HEK293 (cell line): ENCODE results near the gene ATP8A2.

Experiments used
- CTCF ChIA-PET: fragments of 350-600 bp; formaldehyde crosslinking; extraction: SDS; loops from one replicate; lab custom pipeline; 2021; ENCODE audit warnings: antibody characterized with exemption; lab: Yijun Ruan, JAX
- POLR2A ChIA-PET: fragments of 300-600 bp; formaldehyde crosslinking; extraction: SDS; loops from one replicate; lab custom pipeline; 2020; ENCODE audit warnings: antibody characterized with exemption, inconsistent platforms; lab: Yijun Ruan, JAX
- H3K27ac ChIP-seq: fragments of 200-500 bp; sonication (Bioruptor generic); 2 replicates; pipeline ENCODE4 v1.5.1; 2014; ENCODE audit warnings: low read depth, low read length, control low read depth, inconsistent platforms; ENCODE audit errors: extremely low read depth
- H3K36me3 ChIP-seq, 2 experiments: fragments of 200-500 bp in 1 of 2; sonication (Bioruptor generic) in 1 of 2; 1 replicate in 1 of 2; 2 replicates in 1 of 2; pipeline ENCODE4 v1.5.1; 2014 to 2017; ENCODE audit warnings: inconsistent platforms in 2 of 2, low read length in 2 of 2; ENCODE audit not compliant: control insufficient read depth in 2 of 2, insufficient read depth in 1 of 2
- H3K4me1 ChIP-seq: fragments of 200-500 bp; sonication (Bioruptor generic); 2 replicates; pipeline ENCODE4 v1.5.1; 2014; ENCODE audit warnings: mild to moderate bottlenecking, low read length, inconsistent platforms; ENCODE audit not compliant: control insufficient read depth, insufficient read depth
- H3K4me3 ChIP-seq: 2 replicates; pipeline ENCODE4 v1.5.1; 2011; ENCODE audit warnings: low read depth, mild to moderate bottlenecking, control low read depth, low read length, moderate library complexity
- H3K9me3 ChIP-seq: fragments of 200-500 bp; sonication (Bioruptor generic); 2 replicates; pipeline ENCODE4 v1.5.1; 2014; ENCODE audit warnings: low read depth, low read length, inconsistent platforms; ENCODE audit not compliant: control insufficient read depth, insufficient read depth
- GLIS2 ChIP-seq: fragments of 450-650 bp; formaldehyde crosslinking; IDR thresholded peaks from 2 replicates; pipeline ENCODE4 v1.5.1; 2016; ENCODE audit warnings: missing biosample characterization, missing genetic modification characterization
- KLF1 ChIP-seq: fragments of 450-650 bp; formaldehyde crosslinking; IDR thresholded peaks from 2 replicates; pipeline ENCODE4 v1.5.1; 2016; ENCODE audit warnings: missing biosample characterization, missing genetic modification characterization
- MEIS1 ChIP-seq: sonication (generic); formaldehyde crosslinking; IDR thresholded peaks from 2 replicates; pipeline ENCODE4 v1.8.1; 2022; ENCODE audit warnings: missing genetic modification reagents, mild to moderate bottlenecking, borderline replicate concordance
- OSR2 ChIP-seq: fragments of 450-650 bp; formaldehyde crosslinking; IDR thresholded peaks from 2 replicates; pipeline ENCODE4 v1.5.1; 2016; ENCODE audit warnings: missing biosample characterization, missing genetic modification characterization
- SCRT2 ChIP-seq: fragments of 450-650 bp; formaldehyde crosslinking; IDR thresholded peaks from 2 replicates; pipeline ENCODE4 v1.5.1; 2016; ENCODE audit warnings: missing biosample characterization, missing genetic modification characterization
- ZFP41 ChIP-seq: fragments of 450-650 bp; formaldehyde crosslinking; IDR thresholded peaks from 2 replicates; pipeline ENCODE4 v1.5.1; 2016; ENCODE audit warnings: missing biosample characterization, missing genetic modification characterization, borderline replicate concordance
- ZNF148 ChIP-seq: fragments of 450-650 bp; formaldehyde crosslinking; IDR thresholded peaks from 2 replicates; pipeline ENCODE4 v1.5.0; 2017; ENCODE audit warnings: missing biosample characterization, missing genetic modification characterization, borderline replicate concordance
- ZNF202 ChIP-seq: fragments of 450-650 bp; formaldehyde crosslinking; IDR thresholded peaks from 2 replicates; pipeline ENCODE4 v1.5.1; 2016; ENCODE audit warnings: missing biosample characterization, missing genetic modification characterization, borderline replicate concordance
- ZNF221 ChIP-seq: fragments of 450-650 bp; formaldehyde crosslinking; IDR thresholded peaks from 2 replicates; pipeline ENCODE4 v1.5.1; 2017; ENCODE audit warnings: missing biosample characterization, missing genetic modification characterization, borderline replicate concordance
- ZNF280D ChIP-seq: fragments of 450-650 bp; formaldehyde crosslinking; IDR thresholded peaks from 2 replicates; pipeline ENCODE4 v1.5.1; 2016; ENCODE audit warnings: missing biosample characterization, missing genetic modification characterization
- ZNF354C ChIP-seq: fragments of 450-650 bp; formaldehyde crosslinking; IDR thresholded peaks from 2 replicates; pipeline ENCODE4 v1.5.1; 2016; ENCODE audit warnings: missing biosample characterization, missing genetic modification characterization, low read depth, borderline replicate concordance
- ZNF580 ChIP-seq: fragments of 450-650 bp; formaldehyde crosslinking; IDR thresholded peaks from 2 replicates; pipeline ENCODE4 v1.5.1; 2016; ENCODE audit warnings: missing biosample characterization, missing genetic modification characterization
- ZNF621 ChIP-seq: fragments of 450-650 bp; formaldehyde crosslinking; IDR thresholded peaks from 2 replicates; pipeline ENCODE4 v1.5.1; 2017; ENCODE audit warnings: missing biosample characterization, missing genetic modification characterization
- ZNF623 ChIP-seq: fragments of 450-650 bp; formaldehyde crosslinking; IDR thresholded peaks from 2 replicates; pipeline ENCODE4 v1.5.1; 2016; ENCODE audit warnings: missing biosample characterization, missing genetic modification characterization
- ZNF639 ChIP-seq: fragments of 450-650 bp; formaldehyde crosslinking; IDR thresholded peaks from 2 replicates; pipeline ENCODE4 v1.5.1; 2016; ENCODE audit warnings: missing biosample characterization, missing genetic modification characterization
- ZNF670 ChIP-seq: fragments of 450-650 bp; formaldehyde crosslinking; IDR thresholded peaks from 2 replicates; pipeline ENCODE4 v1.5.1; 2016; ENCODE audit warnings: missing biosample characterization, missing genetic modification characterization, low read depth
- ZNF701 ChIP-seq: fragments of 450-650 bp; formaldehyde crosslinking; IDR thresholded peaks from 2 replicates; pipeline ENCODE4 v1.5.1; 2016; ENCODE audit warnings: missing biosample characterization, missing genetic modification characterization
- ZNF707 ChIP-seq: fragments of 450-650 bp; formaldehyde crosslinking; IDR thresholded peaks from 2 replicates; pipeline ENCODE4 v1.5.1; 2016; ENCODE audit warnings: missing biosample characterization, missing genetic modification characterization
- ZSCAN18 ChIP-seq: fragments of 450-650 bp; formaldehyde crosslinking; IDR thresholded peaks from 2 replicates; pipeline ENCODE4 v1.5.1; 2016; ENCODE audit warnings: missing biosample characterization, missing genetic modification characterization
- ZSCAN23 ChIP-seq: fragments of 450-650 bp; formaldehyde crosslinking; IDR thresholded peaks from 2 replicates; pipeline ENCODE4 v1.5.1; 2016; ENCODE audit warnings: missing biosample characterization, missing genetic modification characterization
- ZXDB ChIP-seq: fragments of 450-650 bp; formaldehyde crosslinking; IDR thresholded peaks from 2 replicates; pipeline ENCODE4 v1.5.1; 2016; ENCODE audit warnings: missing biosample characterization, missing genetic modification characterization

ATP8A2 gene

GRCh38 chr13:25987987-25988386 is 616.2 kb downstream of the ATP8A2 start:
- Histone ChIP-seq H3K4me3 (no peak overlapping the region), H3K27ac (no peak overlapping the region), H3K9me3 (no peaks in the 10 kb centered on the region), H3K4me1 (no peaks in the 10 kb centered on the region), H3K36me3 (no peaks in the 10 kb centered on the region)
- ChIA-PET CTCF (no interaction called here), POLR2A (no interaction called here)
- TF ChIP-seq ZNF148 (tag by site-specific recombination), result no peak
- TF ChIP-seq ZNF354C (tag by site-specific recombination), result no peak
- TF ChIP-seq KLF1 (tag by site-specific recombination), result no peak
- no peak for TF ChIP-seq ZNF701 (tag by site-specific recombination)

GRCh38 chr13:25988661-25989060 is 616.9 kb downstream of the ATP8A2 start:
- ChIA-PET POLR2A (no interaction called here), CTCF (no interaction called here)
- Histone ChIP-seq H3K4me3 (no peak overlapping the region), H3K27ac (no peak overlapping the region), H3K4me1 (no peaks in the 10 kb centered on the region), H3K9me3 (no peaks in the 10 kb centered on the region), H3K36me3 (no peaks in the 10 kb centered on the region)
- no peak for TF ChIP-seq ZNF670
- no peak for TF ChIP-seq ZNF202 (tag by site-specific recombination)
- no peak for TF ChIP-seq OSR2 (tag by site-specific recombination)
- TF ChIP-seq ZNF623 (tag by site-specific recombination), result no peak
- no peak for TF ChIP-seq ZNF580 (tag by site-specific recombination)
- TF ChIP-seq SCRT2 (tag by site-specific recombination), result no peak
- no peak for TF ChIP-seq ZNF280D
- TF ChIP-seq GLIS2 (tag by site-specific recombination), result no peak
- no peak for TF ChIP-seq ZNF621 (tag by site-specific recombination)

GRCh38 chr13:25990801-25991200 is 619.0 kb downstream of the ATP8A2 start:
- H3K9me3 ChIP-seq, result no peaks in the 10 kb centered on the region
- no peaks in the 10 kb centered on the region for H3K4me1 ChIP-seq
- ChIA-PET CTCF (no interaction called here), POLR2A (no interaction called here)
- H3K4me3 ChIP-seq, result no peak overlapping the region
- no peaks in the 10 kb centered on the region for H3K36me3 ChIP-seq
- H3K27ac ChIP-seq, result no peak overlapping the region
- TF ChIP-seq ZXDB (no peak), ZFP41 (tag by site-specific recombination) (no peak), ZNF707 (no peak), ZNF639 (tag by site-specific recombination) (no peak), ZSCAN18 (tag by site-specific recombination) (no peak), ZSCAN23 (no peak), ZNF221 (tag by site-specific recombination) (no peak), MEIS1 (CRISPR knock-in tag) (no peak)
